Gastroesophageal sphincter (tissue), 3 donors: ENCODE results near the gene SLIT3.

ENCODE experiments used
- CTCF ChIP-seq, 4 experiments: fragments of 200-600 bp in 2 of 4; fragments of 450-650 bp in 2 of 4; sonication (generic) in 1 of 4; IDR thresholded peaks; one replicate each; pipeline ENCODE4 v1.5.1; 2017 to 2019; ENCODE audit warnings: antibody characterized with exemption in 4 of 4, mild to moderate bottlenecking in 2 of 4, moderate library complexity in 2 of 4
- EP300 ChIP-seq: sonication (generic); formaldehyde crosslinking; IDR thresholded peaks from one replicate; pipeline ENCODE4 v1.6.1; 2017; ENCODE audit warnings: antibody characterized with exemption, mild to moderate bottlenecking

- TF ChIP-seq CTCF (IDR thresholded peaks at IDR 0.05) = no peak
- TF ChIP-seq EP300 = no peak
Observed at GRCh38 chr5:169303119-169303515, 2.2 kb upstream of the SLIT3 start.
